ENCODE results near the gene CRX.
"Not testable (repeated sequence)": the region's sequence is repeated elsewhere in the genome, so short reads cannot be mapped to it uniquely, and the experiment has no call there.

Gene CRX

GRCh38 chr19:47821460-47822020 lies at the start of gene CRX:
TSS of gene CRX (plus strand) at chr19:47821937. CDS start at chr19:47834444, 12,507 bp downstream.
- no peak for DNase-seq (ENCODE audit: low read depth in 2 of 2)

- DNase-seq (ENCODE audit: low read depth in 2 of 2) = no peak
Measured at GRCh38 chr19:47776568-47776967, 45.2 kb upstream of the CRX start.

DNA sequence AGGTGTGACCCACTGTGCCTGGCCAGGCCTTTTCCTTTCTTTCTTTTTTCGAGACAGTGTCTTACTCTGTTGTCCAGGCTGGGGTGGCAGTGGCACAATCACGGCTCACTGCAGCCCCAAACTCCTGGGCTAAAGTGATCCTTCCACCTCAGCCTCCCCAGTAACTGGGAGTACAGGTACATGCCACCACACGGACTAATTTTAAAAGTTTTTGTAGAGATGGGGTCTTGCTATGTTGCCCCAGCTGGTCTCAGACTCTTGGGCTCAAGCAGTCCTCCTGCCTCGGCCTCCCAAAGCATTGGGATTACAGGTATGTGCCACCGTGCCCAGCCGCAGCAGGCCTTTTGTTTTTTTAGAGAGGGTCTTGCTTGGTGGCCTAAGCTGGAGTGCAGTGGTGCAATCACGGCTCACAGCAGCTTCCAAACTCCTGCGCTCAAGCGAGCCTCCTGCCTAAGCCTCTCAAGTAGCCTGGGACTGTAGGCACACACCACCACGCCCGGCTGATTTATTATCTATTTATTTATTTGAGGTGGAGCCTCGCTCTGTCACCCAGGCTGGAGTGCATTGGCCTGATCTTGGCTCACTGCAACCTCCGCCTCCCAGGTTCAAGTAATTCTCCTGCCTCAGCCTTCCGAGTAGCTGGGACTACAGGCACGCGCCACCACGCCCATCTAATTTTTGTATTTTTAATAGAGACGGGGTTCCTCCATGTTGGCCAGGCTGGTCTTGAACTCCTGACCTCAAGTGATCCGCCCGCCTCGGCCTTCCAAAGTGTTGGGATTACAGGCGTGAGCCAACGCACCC lies 44.3 kb upstream of the CRX start:
- DNase-seq (ENCODE audit: low read depth in 2 of 2) = not testable (repeated sequence)

- peak; percentile 69 to 70 for DNase-seq (ENCODE audit: low read depth in 2 of 2)
Measured at GRCh38 chr19:47778049-47778953, 43.4 kb upstream of the CRX start, which contains the start of gene SELENOW. TSS of gene SELENOW (plus strand) at chr19:47778703. CDS start at chr19:47778786, 83 bp downstream.

DNA sequence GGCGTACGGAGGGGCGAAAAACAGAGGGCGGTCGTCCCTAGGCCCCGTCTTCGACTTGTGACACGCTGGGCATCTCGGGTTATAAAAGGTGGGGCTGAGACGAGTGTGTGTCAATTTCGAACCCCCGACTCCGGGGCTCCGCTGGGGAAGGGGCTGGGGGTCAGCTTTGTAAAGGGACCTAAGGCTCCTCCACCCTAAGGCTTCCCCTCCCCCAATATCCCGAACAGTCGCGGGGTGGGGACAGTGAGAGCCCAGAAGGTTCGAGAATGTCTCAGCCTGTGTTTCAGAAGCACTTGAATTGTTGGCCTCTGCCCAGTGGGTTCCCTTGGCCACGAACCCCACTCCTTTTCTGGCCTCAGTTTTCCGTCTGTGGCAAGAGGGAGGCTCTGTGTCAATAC lies 42.8 kb upstream of the CRX start:
- no peak for DNase-seq (ENCODE audit: low read depth in 2 of 2)

- DNase-seq (ENCODE audit: low read depth in 2 of 2) = no peak
Measured at GRCh38 chr19:47779524-47780214, 42.1 kb upstream of the CRX start.

- no peak for DNase-seq (ENCODE audit: low read depth in 2 of 2)
Measured at GRCh38 chr19:47780215-47780551, 41.6 kb upstream of the CRX start.

- DNase-seq (ENCODE audit: low read depth in 2 of 2) = no peak
Measured at GRCh38 chr19:47781590-47782262, 40.0 kb upstream of the CRX start.

DNA sequence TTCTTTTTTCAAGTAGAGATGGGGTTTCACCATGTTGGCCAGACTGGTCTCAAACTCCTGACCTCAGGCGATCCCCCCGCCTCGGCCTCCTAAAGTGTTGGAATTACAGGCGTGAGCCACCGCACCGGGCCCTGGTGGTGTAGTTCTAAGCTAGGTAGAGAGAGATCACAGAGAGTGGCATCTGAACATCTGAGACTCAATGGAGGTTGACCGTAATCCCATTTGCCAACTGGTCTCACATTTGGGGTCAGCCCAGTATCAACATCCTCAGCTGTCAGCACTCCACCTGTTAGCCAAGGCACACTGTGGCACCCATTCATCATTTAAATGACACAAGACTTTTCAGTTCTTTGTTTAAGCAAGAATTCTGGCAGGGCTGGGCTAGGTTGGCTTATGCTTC lies 35.2 kb upstream of the CRX start:
- DNase-seq (ENCODE audit: low read depth in 2 of 2) = no peak

- DNase-seq (ENCODE audit: low read depth in 2 of 2) = not testable (repeated sequence)
Measured at GRCh38 chr19:47787307-47787706, 34.4 kb upstream of the CRX start.

- not testable (repeated sequence) for DNase-seq (ENCODE audit: low read depth in 2 of 2)
Measured at GRCh38 chr19:47789811-47790210, 31.9 kb upstream of the CRX start.

DNA sequence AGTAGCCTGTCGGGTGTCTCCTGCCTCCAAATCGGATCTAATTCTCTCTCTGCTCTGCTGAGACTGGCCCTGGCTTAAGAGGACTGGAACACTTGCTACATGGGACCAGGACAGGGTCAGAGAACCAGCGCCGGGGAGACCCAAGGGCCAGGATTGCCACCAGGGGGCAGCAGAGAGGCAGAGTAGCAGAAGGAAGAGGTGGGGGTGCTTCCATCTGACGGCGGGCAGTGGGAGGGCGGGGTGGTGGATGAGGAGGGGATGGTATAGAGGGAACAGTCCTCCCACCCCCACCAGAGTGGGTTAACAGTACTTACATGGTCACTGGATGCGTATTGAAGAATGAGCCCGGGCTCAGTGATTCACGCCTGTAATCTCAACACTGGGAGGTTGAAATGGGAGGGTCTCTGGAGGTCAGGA lies 31.3 kb upstream of the CRX start:
- peak; percentile 67 to 68 for DNase-seq (ENCODE audit: low read depth in 2 of 2)

- no peak for DNase-seq (ENCODE audit: low read depth in 2 of 2)
Measured at GRCh38 chr19:47792616-47793015, 29.1 kb upstream of the CRX start.

DNA sequence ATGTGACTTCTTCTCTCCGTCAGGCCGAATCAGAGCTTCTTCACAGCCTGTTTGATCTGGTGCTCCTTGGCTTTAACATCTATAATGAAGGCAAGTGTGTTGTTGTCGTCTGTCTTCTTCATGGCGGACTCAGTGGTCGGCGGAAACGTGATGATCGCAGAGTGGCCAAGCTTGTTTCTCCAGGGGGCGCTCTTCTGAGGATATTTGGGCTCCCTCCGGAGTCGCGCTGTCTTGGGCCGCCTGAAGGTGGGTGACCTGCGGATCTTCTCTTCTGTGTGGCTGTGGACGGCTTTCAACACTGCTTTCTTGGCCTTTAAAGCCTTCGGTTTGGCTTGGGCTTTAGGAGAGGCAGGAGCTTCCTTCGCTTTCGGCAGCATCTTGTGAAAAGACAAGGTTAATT lies 27.2 kb upstream of the CRX start:
- DNase-seq (ENCODE audit: low read depth in 2 of 2) = no peak

GRCh38 chr19:47796785-47797184 lies 25.0 kb upstream of the CRX start:
- no peak for DNase-seq (ENCODE audit: low read depth in 2 of 2)

DNA sequence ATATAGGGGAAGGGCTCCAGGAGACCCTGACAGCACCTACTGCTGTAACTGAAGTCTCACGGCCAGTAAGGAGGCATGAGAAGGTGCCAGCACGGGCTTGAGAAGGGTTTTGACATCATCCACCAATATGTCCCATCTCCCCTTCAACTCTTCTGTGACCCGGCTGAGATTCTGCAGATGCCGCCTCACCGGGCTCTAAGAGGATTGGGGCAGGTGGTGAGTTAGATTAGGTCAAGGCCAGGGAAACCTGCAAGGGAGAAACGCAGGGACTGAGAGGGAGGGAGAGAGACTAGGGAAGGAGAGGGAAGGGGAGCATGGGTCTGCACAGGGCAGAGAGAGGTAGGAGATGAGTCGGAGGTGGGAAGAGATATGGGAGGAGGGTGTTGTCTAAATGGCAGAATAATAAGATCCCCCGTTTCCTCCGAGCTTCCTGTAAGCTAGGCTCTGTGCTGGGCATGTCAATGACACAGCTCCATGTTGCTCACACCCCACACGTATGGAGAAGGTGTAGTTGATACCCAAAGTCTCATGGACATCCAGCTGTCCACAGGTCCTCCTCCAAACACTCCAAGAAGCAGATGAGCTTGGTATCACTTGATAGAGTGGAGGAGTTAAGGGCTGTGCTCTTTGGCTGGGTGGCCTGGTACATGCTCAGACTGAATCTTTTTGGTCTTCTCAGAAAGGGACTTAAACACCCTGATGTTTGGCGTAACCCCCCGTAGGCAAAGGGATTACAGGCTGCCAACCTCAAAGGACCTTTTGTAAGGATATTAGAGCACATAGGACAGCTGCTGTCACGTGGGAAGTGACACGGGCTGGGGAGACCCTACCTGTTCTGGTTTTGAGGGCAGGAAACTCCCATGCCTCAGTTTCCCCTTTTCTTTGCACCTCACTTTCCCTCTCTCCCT lies 23.5 kb upstream of the CRX start:
- DNase-seq (ENCODE audit: low read depth in 2 of 2) = no peak

DNA sequence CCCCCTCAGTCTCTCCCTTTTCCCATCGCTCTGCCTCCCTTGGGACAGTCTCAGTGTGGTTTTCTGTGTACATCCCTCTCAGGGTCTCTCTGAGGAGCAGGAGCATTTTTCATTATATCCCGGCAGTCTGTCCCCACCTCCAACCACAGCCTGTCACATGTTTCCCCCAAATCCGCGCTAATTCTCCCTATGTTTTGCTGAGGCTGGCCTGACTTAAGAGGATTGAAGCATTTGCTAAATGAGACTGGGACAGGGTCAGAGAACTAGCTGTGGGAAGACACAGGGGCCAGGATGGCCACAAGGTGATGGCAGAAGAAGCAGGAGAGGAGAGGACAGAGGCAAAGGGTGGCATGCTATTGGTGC lies 22.9 kb upstream of the CRX start:
- DNase-seq (ENCODE audit: low read depth in 2 of 2) = no peak

GRCh38 chr19:47801270-47801669 lies 20.5 kb upstream of the CRX start:
- no peak for DNase-seq (ENCODE audit: low read depth in 2 of 2)

DNA sequence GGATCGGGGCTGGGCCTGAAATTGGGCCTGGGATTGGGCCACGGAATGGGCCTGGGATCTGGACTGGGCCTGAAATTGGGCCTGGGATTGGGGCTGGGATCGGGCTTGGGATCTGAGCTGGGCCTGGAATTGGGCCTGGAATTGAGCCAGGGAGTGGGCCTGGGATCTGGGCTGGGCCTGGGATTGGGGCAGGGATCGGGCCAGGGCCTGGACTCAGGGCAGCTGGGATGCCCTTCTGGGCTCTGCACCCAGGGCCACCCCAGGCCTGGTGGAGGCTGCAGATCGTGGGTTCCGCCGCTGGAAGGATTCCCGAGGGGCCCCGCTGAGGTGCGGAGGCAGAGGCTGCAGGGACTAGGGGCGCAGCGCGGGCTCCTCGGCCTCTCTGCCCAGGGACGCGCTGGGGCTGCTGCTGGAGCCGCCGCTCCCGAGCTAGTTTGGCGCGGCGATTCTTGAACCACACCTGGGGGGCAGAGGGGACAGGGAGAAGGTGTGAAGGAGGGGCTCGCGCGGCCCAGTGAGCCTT lies 19.2 kb upstream of the CRX start:
- no peak for DNase-seq (ENCODE audit: low read depth in 2 of 2)

GRCh38 chr19:47803148-47803547 lies 18.6 kb upstream of the CRX start:
- not testable (repeated sequence) for DNase-seq (ENCODE audit: low read depth in 2 of 2)
